Measurements from ENCODE around the gene NADK2. TPM values are rescaled to one million over a fixed set of nuclear protein-coding genes. Genes with fewer than 3 reads are reported as not detected.

NADK2 gene
- total and polyA plus RNA-seq, 2 donors (not counting 3 experiments of a cell fraction or from before 2014, with no cell fraction given): 4.0 to 20.3 TPM

DNA sequence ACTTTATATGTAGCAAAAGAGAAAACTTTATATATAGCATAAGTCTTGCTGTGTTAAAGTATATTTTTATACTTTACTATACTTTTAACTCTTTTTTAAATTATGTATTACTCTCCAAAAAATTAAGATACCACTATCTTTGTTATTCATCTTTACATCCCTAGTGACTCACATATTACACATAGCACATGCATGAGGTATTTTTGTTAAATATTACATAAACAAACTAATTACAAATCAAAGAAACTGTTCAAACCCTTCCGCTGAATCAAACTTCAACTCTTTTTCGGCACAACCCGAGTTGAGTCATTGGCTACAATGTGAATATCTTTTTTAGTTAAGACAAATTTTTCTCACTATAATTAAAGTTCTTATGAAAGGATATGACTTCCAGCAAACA lies 32.1 kb downstream of the NADK2 start:
- dilution Hi-C loops (cut with MboI; ENCODE audit: extremely low pct_ligation_motif_present, low sequenced_read_pairs) (no loop called here), intact Hi-C loops (cut with micrococcal nuclease) (loop anchor here (2.0 kb wide), 1 partner anchor 31 kb away; the partner anchor contains the start of gene NADK2)
- no peaks in the 10 kb centered on the region for H3K36me3 ChIP-seq (ENCODE audit: control insufficient read depth in 2 of 2, extremely low read depth in 1 of 2, insufficient read depth in 2 of 2, low read length in 2 of 2)
- ChIA-PET CTCF (interaction anchor here (1.7 kb wide), 1 partner anchor 57 kb away, joined by 4 read pairs; the partner anchor contains the start of genes LMBRD2 and SKP2), POLR2A (no interaction called here)
- H2AFZ ChIP-seq (ENCODE audit: low read depth, low read length): no peak overlapping the region
- TF ChIP-seq MYC (IDR thresholded peaks at IDR 0.05; ENCODE audit: low read depth, low read length) (no peak), JUN (IDR thresholded peaks at IDR 0.05; ENCODE audit: borderline replicate concordance, insufficient read depth, insufficient read length, low read depth) (peak; percentile 42), POLR2AphosphoS5 (IDR thresholded peaks at IDR 0.05; ENCODE audit: insufficient read depth, low read depth, low read length) (no peak), EZH2 (IDR thresholded peaks at IDR 0.05; ENCODE audit: borderline replicate concordance, low read depth, low read length, severe bottlenecking) (no peak), FOS (IDR thresholded peaks at IDR 0.05; ENCODE audit: borderline replicate concordance, insufficient read depth, low read length) (peak; percentile 40), POLR2A (IDR thresholded peaks at IDR 0.05; ENCODE audit: low read depth, low read length) (no peak), GATA2 (IDR thresholded peaks at IDR 0.05; ENCODE audit: insufficient read depth, insufficient read length, low read depth, low read length) (peak; percentile 64)
- TF ChIP-seq, protein P1, sequence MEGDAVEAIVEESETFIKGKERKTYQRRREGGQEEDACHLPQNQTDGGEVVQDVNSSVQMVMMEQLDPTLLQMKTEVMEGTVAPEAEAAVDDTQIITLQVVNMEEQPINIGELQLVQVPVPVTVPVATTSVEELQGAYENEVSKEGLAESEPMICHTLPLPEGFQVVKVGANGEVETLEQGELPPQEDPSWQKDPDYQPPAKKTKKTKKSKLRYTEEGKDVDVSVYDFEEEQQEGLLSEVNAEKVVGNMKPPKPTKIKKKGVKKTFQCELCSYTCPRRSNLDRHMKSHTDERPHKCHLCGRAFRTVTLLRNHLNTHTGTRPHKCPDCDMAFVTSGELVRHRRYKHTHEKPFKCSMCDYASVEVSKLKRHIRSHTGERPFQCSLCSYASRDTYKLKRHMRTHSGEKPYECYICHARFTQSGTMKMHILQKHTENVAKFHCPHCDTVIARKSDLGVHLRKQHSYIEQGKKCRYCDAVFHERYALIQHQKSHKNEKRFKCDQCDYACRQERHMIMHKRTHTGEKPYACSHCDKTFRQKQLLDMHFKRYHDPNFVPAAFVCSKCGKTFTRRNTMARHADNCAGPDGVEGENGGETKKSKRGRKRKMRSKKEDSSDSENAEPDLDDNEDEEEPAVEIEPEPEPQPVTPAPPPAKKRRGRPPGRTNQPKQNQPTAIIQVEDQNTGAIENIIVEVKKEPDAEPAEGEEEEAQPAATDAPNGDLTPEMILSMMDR (IDR thresholded peaks at IDR 0.05; ENCODE audit: extremely low read depth in 1 of 2, insufficient read depth in 1 of 2, low read depth in 1 of 2, low read length in 2 of 2): no peak
- TF ChIP-seq, protein P2, sequence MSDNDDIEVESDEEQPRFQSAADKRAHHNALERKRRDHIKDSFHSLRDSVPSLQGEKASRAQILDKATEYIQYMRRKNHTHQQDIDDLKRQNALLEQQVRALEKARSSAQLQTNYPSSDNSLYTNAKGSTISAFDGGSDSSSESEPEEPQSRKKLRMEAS (IDR thresholded peaks at IDR 0.05; ENCODE audit: insufficient read depth, insufficient read length): no peak
- H3K9me1 ChIP-seq (replicated peaks; ENCODE audit: control insufficient read depth, extremely low read depth, insufficient read depth, low read length): no peaks in the 10 kb centered on the region
- FAIRE-seq (peak; percentile 47), DNase-seq (ENCODE audit: low read depth, low spot score) (peak; percentile 41)
- H3K27me3 ChIP-seq (ENCODE audit: control insufficient read depth in 2 of 2, insufficient read depth in 2 of 2, low read length in 2 of 2): no peaks in the 10 kb centered on the region
- no peaks in the 10 kb centered on the region for H3K79me2 ChIP-seq (ENCODE audit: control insufficient read depth, insufficient read depth, low read length)
- H3K9ac ChIP-seq (replicated peaks; ENCODE audit: extremely low read depth, insufficient read depth, low read length): no peak overlapping the region
- H3K4me1 ChIP-seq (ENCODE audit: control insufficient read depth, extremely low read depth, insufficient read depth, low read length): peaks cover 17% of the 10 kb centered on the region
- H3K4me2 ChIP-seq (ENCODE audit: insufficient read depth, low read length): peak overlapping the region; percentile 62
- H4K20me1 ChIP-seq (replicated peaks; ENCODE audit: control insufficient read depth, extremely low read depth, insufficient read depth, low read length): no peaks in the 10 kb centered on the region
- H3K9me3 ChIP-seq (replicated peaks; ENCODE audit: control insufficient read depth, insufficient read depth, low read length): no peaks in the 10 kb centered on the region
- peak overlapping the region; percentile 51 for H3K27ac ChIP-seq (ENCODE audit: insufficient read depth, low read depth, low read length)
- H3K4me3 ChIP-seq (replicated peaks in 1 of 3; ENCODE audit: insufficient read depth in 1 of 3, low read depth in 1 of 3, low read length in 3 of 3): no peak overlapping the region
- no TSS peak for BruUV-seq (replicated peaks)

All from endothelial cell of umbilical vein (primary cell).